Measurements from ENCODE around the gene SPEM2. TPM values are rescaled to one million over a fixed set of nuclear protein-coding genes. Genes with fewer than 3 reads are reported as not detected.

The SPEM2 gene
- total and polyA plus RNA-seq, 4 donors: not detected

GRCh38 chr17:7440113-7440833 is 14.9 kb downstream of the SPEM2 start (continued):
- no peak for TF ChIP-seq HNF4A (conservative IDR thresholded peaks at IDR 0.05)
- no peak for TF ChIP-seq SP1 (IDR thresholded peaks at IDR 0.05)
- no peak for TF ChIP-seq EGR1 (IDR thresholded peaks at IDR 0.05; ENCODE audit: low read depth in 2 of 2)
- no peak for TF ChIP-seq FOXA2 (IDR thresholded peaks at IDR 0.05)
- TF ChIP-seq HNF4G (IDR thresholded peaks at IDR 0.05): no peak
- no peak for TF ChIP-seq ATF3 (IDR thresholded peaks at IDR 0.05)
- no peak for TF ChIP-seq YY1 (IDR thresholded peaks at IDR 0.05)
- no peak for TF ChIP-seq CTCF (IDR thresholded peaks at IDR 0.05; ENCODE audit: low read depth, low read length, missing input control)

- no peaks in the 10 kb centered on the region for H3K36me3 ChIP-seq (ENCODE audit: control insufficient read depth in 4 of 4, insufficient read depth in 3 of 4, low read depth in 1 of 4, low read length in 3 of 4)
- H3K27me3 ChIP-seq (ENCODE audit: control insufficient read depth in 4 of 4, insufficient read depth in 4 of 4, low read length in 3 of 4): peaks cover 0 to 3% (median 0%) of the 10 kb centered on the region in 4 donors
- no peak for DNase-seq (ENCODE audit: low spot score)
- TF ChIP-seq RAD21 (IDR thresholded peaks at IDR 0.05): peak in 1 of 2 donors; percentile 9
- no peak for TF ChIP-seq HNF4G (IDR thresholded peaks at IDR 0.05)
- no peak overlapping the region for H3K27ac ChIP-seq (ENCODE audit: low read depth in 1 of 2, low read length in 2 of 2)
- WGBS: 6% methylated on average over 12 of the region's 12 CpGs
- peaks cover 27 to 53% (median 41%) of the 10 kb centered on the region in 4 donors for H3K4me1 ChIP-seq (ENCODE audit: control insufficient read depth in 4 of 4, insufficient read depth in 4 of 4, low read length in 3 of 4)
- no peaks in the 10 kb centered on the region for H3K9me3 ChIP-seq (ENCODE audit: control insufficient read depth in 4 of 4, low read length in 3 of 4)
- H3K9ac ChIP-seq (ENCODE audit: low read depth in 1 of 2, low read length in 2 of 2): no peak overlapping the region
- H3K4me3 ChIP-seq (ENCODE audit: low read depth in 1 of 3, low read length in 3 of 3): peak overlapping the region in 2 of 3 donors; percentile 16 to 26
These were observed 15.4 kb downstream of the SPEM2 start for GRCh38 chr17:7440834-7441195.

GRCh38 chr17:7441266-7441665 is 15.8 kb downstream of the SPEM2 start:
- WGBS: 89% methylated on average over 7 of the region's 7 CpGs
- TF ChIP-seq RXRA (IDR thresholded peaks at IDR 0.05) (no peak), REST (IDR thresholded peaks at IDR 0.05) (no peak), TAF1 (conservative IDR thresholded peaks at IDR 0.05) (no peak), HNF4A (conservative IDR thresholded peaks at IDR 0.05) (no peak), MAX (IDR thresholded peaks at IDR 0.05) (no peak), CTCF (IDR thresholded peaks at IDR 0.05; ENCODE audit: low read depth, low read length, missing input control) (no peak), RAD21 (IDR thresholded peaks at IDR 0.05) (no peak), FOXA1 (IDR thresholded peaks at IDR 0.05) (no peak), GABPA (IDR thresholded peaks at IDR 0.05 in 1 of 2, conservative IDR thresholded peaks at IDR 0.05 in 1 of 2) (no peak), NR2F2 (IDR thresholded peaks at IDR 0.05) (no peak), YY1 (IDR thresholded peaks at IDR 0.05) (no peak), JUND (IDR thresholded peaks at IDR 0.05) (no peak), HNF4G (IDR thresholded peaks at IDR 0.05) (no peak), SP1 (IDR thresholded peaks at IDR 0.05) (no peak), ATF3 (IDR thresholded peaks at IDR 0.05) (no peak), ZBTB33 (IDR thresholded peaks at IDR 0.05) (no peak)
- Histone ChIP-seq H3K9ac (ENCODE audit: low read depth in 1 of 2, low read length in 2 of 2) (no peak overlapping the region), H3K27ac (ENCODE audit: low read depth in 1 of 2, low read length in 2 of 2) (no peak overlapping the region), H3K4me1 (ENCODE audit: control insufficient read depth in 4 of 4, insufficient read depth in 4 of 4, low read length in 3 of 4) (peaks cover 26 to 50% (median 37%) of the 10 kb centered on the region in 4 donors), H3K36me3 (ENCODE audit: control insufficient read depth in 4 of 4, insufficient read depth in 3 of 4, low read depth in 1 of 4, low read length in 3 of 4) (no peaks in the 10 kb centered on the region), H3K27me3 (ENCODE audit: control insufficient read depth in 4 of 4, insufficient read depth in 4 of 4, low read length in 3 of 4) (peaks cover 0 to 3% (median 0%) of the 10 kb centered on the region in 4 donors), H3K4me3 (ENCODE audit: low read depth in 1 of 3, low read length in 3 of 3) (no peak overlapping the region), H3K9me3 (ENCODE audit: control insufficient read depth in 4 of 4, low read length in 3 of 4) (no peaks in the 10 kb centered on the region)
- DNase-seq (ENCODE audit: low spot score): no peak
